ENCODE data around the gene PRAC1. TPM values are rescaled to one million over a fixed set of nuclear protein-coding genes. Genes with fewer than 3 reads are reported as not detected.

Gene PRAC1
- total RNA-seq, 1 donor from 2014 or later, result not detected

GRCh38 chr17:48754500-48755261, 32.4 kb upstream of the PRAC1 start:
- Mint-ChIP-seq H3K9me3 (ENCODE audit: low read depth) (no peaks in the 10 kb centered on the region), H3K27ac (ENCODE audit: unreplicated experiment) (no peak overlapping the region), H3K4me3 (ENCODE audit: unreplicated experiment) (no peak overlapping the region), H3K27me3 (ENCODE audit: low read depth) (peaks cover 83% of the 10 kb centered on the region), H3K36me3 (ENCODE audit: low read depth) (no peaks in the 10 kb centered on the region), H3K4me1 (ENCODE audit: low read depth) (no peaks in the 10 kb centered on the region)
- no peak for DNase-seq (ENCODE audit: low spot score)
- TF ChIP-seq CTCF (IDR thresholded peaks at IDR 0.05), result no peak

- H3K9me3 Mint-ChIP-seq (ENCODE audit: low read depth), result no peaks in the 10 kb centered on the region
- DNase-seq (ENCODE audit: low spot score), result no peak
- peaks cover 83% of the 10 kb centered on the region for H3K27me3 Mint-ChIP-seq (ENCODE audit: low read depth)
- TF ChIP-seq CTCF (IDR thresholded peaks at IDR 0.05), result no peak
- no peak overlapping the region for H3K27ac Mint-ChIP-seq (ENCODE audit: unreplicated experiment)
- no peaks in the 10 kb centered on the region for H3K4me1 Mint-ChIP-seq (ENCODE audit: low read depth)
- no peaks in the 10 kb centered on the region for H3K36me3 Mint-ChIP-seq (ENCODE audit: low read depth)
- H3K4me3 Mint-ChIP-seq (ENCODE audit: unreplicated experiment), result no peak overlapping the region
Observed at GRCh38 chr17:48753794-48754499, 31.6 kb upstream of the PRAC1 start.

- no peaks in the 10 kb centered on the region for H3K4me1 Mint-ChIP-seq (ENCODE audit: low read depth)
- H3K9me3 Mint-ChIP-seq (ENCODE audit: low read depth), result no peaks in the 10 kb centered on the region
- H3K4me3 Mint-ChIP-seq (ENCODE audit: unreplicated experiment), result no peak overlapping the region
- peaks cover 80% of the 10 kb centered on the region for H3K27me3 Mint-ChIP-seq (ENCODE audit: low read depth)
- no peaks in the 10 kb centered on the region for H3K36me3 Mint-ChIP-seq (ENCODE audit: low read depth)
- no peak for TF ChIP-seq CTCF (IDR thresholded peaks at IDR 0.05)
- no peak overlapping the region for H3K27ac Mint-ChIP-seq (ENCODE audit: unreplicated experiment)
- no peak for DNase-seq (ENCODE audit: low spot score)
Observed at GRCh38 chr17:48752399-48753288, 30.3 kb upstream of the PRAC1 start.

GRCh38 chr17:48751733-48752398, 29.5 kb upstream of the PRAC1 start:
- Mint-ChIP-seq H3K4me1 (ENCODE audit: low read depth) (no peaks in the 10 kb centered on the region), H3K9me3 (ENCODE audit: low read depth) (no peaks in the 10 kb centered on the region), H3K27ac (ENCODE audit: unreplicated experiment) (no peak overlapping the region), H3K4me3 (ENCODE audit: unreplicated experiment) (no peak overlapping the region), H3K36me3 (ENCODE audit: low read depth) (no peaks in the 10 kb centered on the region), H3K27me3 (ENCODE audit: low read depth) (peaks cover 81% of the 10 kb centered on the region)
- TF ChIP-seq CTCF (IDR thresholded peaks at IDR 0.05), result no peak
- no peak for DNase-seq (ENCODE audit: low spot score)
